ENCODE data around the gene CDK13. TPM values are rescaled to one million over a fixed set of nuclear protein-coding genes. Genes with fewer than 3 reads are reported as not detected.
"Not testable (repeated sequence)": the region's sequence is repeated elsewhere in the genome, so short reads cannot be mapped to it uniquely, and the experiment has no call there.

Gene CDK13
- total RNA-seq, 2 donors from 2014 or later, result 56.7 to 91.6 TPM

DNA sequence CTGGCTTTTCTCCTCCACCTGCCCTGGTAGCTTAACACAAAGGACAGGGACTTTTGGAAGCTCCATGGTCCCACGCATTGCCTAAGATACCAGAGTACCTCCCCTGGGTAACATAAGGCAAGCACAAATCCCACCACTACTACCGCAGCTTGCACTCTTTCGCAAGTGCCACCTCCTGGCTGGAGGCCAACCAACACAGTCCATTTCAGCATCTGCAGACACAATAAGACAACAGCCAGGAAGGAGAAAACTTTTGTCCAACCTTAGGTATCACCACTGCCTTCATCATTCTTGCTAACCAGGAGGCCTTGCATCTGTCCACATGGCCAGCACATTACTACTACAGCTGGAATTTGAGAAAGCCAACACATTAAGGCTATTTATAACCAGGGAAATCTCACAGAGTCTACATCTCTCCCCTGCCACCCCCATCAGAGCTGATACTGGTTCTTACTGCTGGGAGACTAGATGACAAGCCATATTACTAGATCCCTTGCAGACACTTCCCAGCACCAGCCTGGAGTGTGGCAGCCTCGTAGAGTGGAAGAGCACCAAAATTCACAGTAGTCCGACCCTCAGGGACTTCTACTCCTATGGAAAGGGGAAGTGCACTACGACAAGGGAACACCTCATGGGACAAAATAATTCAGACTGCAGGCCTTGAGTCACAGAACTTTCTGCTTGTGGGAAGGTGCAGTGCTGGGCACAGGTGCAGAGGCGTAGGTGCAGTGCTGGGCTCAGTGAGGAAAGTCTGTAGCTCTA, 39.8 kb upstream of the CDK13 start:
- Histone ChIP-seq H3K4me1 (replicated peaks) (no peaks in the 10 kb centered on the region), H3K36me3 (no peaks in the 10 kb centered on the region), H3K4me3 (no peak overlapping the region), H3K9me3 (no peaks in the 10 kb centered on the region), H3K27me3 (replicated peaks; ENCODE audit: insufficient read depth) (peaks cover 1% of the 10 kb centered on the region), H3K27ac (no peak overlapping the region)
- WGBS, result 77% methylated on average over 7 of the region's 7 CpGs
- intact Hi-C loops (cut with DNase I), result no loop called here
- TF ChIP-seq POLR2A (IDR thresholded peaks at IDR 0.05) (no peak), POLR2AphosphoS5 (IDR thresholded peaks at IDR 0.05) (no peak), CTCF (IDR thresholded peaks at IDR 0.05) (no peak)
- DNase-seq (ENCODE audit: low spot score), result no peak

DNA sequence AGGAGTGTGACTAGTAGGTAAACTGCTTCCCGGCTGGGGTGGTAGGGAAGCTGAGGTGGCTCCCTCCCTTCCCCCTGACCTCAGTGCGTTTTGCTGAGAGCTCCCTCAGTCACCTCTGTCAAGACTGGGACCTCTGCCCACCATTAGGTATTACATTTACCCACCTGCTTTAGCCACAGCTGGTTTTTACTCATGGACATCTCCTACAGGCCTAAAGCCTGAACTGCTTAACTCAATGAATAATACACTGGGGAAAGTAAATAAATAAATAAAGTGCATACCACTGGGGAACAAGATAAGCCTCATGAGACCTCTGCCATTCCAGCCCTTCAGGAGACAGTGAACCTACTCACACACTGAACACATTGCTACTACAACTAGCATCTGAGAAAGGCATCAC, 38.9 kb upstream of the CDK13 start:
- intact Hi-C loops (cut with DNase I), result no loop called here
- Histone ChIP-seq H3K27ac (no peak overlapping the region), H3K36me3 (no peaks in the 10 kb centered on the region), H3K27me3 (replicated peaks; ENCODE audit: insufficient read depth) (peaks cover 1% of the 10 kb centered on the region), H3K9me3 (no peaks in the 10 kb centered on the region), H3K4me3 (no peak overlapping the region), H3K4me1 (replicated peaks) (no peaks in the 10 kb centered on the region)
- 66% methylated on average over 2 of the region's 2 CpGs for WGBS
- no peak for TF ChIP-seq POLR2AphosphoS5 (IDR thresholded peaks at IDR 0.05)
- no peak for TF ChIP-seq POLR2A (IDR thresholded peaks at IDR 0.05)
- TF ChIP-seq CTCF (IDR thresholded peaks at IDR 0.05), result no peak
- no peak for DNase-seq (ENCODE audit: low spot score)

GRCh38 chr7:39915847-39916246, 34.2 kb upstream of the CDK13 start:
- H3K27me3 ChIP-seq (replicated peaks; ENCODE audit: insufficient read depth); H3K4me3 ChIP-seq; H3K36me3 ChIP-seq; H3K27ac ChIP-seq; H3K9me3 ChIP-seq; intact Hi-C loops (cut with DNase I); H3K4me1 ChIP-seq (replicated peaks); DNase-seq (ENCODE audit: low spot score): not testable (repeated sequence)
- 83% methylated on average over 8 of the region's 8 CpGs for WGBS

- TF ChIP-seq CTCF (IDR thresholded peaks at IDR 0.05) (no peak), POLR2A (IDR thresholded peaks at IDR 0.05) (no peak), POLR2AphosphoS5 (IDR thresholded peaks at IDR 0.05) (no peak)
- no peaks in the 10 kb centered on the region for H3K36me3 ChIP-seq
- no peaks in the 10 kb centered on the region for H3K9me3 ChIP-seq
- no peak overlapping the region for H3K27ac ChIP-seq
- intact Hi-C loops (cut with DNase I), result no loop called here
- no peak overlapping the region for H3K4me3 ChIP-seq
- no peak for DNase-seq (ENCODE audit: low spot score)
- no peaks in the 10 kb centered on the region for H3K27me3 ChIP-seq (replicated peaks; ENCODE audit: insufficient read depth)
- no peaks in the 10 kb centered on the region for H3K4me1 ChIP-seq (replicated peaks)
- WGBS, result 90% methylated on average over 2 of the region's 2 CpGs
Observed at GRCh38 chr7:39919646-39920045, 30.4 kb upstream of the CDK13 start.

- intact Hi-C loops (cut with DNase I), result no loop called here
- Histone ChIP-seq H3K27me3 (replicated peaks; ENCODE audit: insufficient read depth) (no peaks in the 10 kb centered on the region), H3K36me3 (no peaks in the 10 kb centered on the region), H3K4me3 (no peak overlapping the region), H3K4me1 (replicated peaks) (no peaks in the 10 kb centered on the region), H3K27ac (no peak overlapping the region), H3K9me3 (no peaks in the 10 kb centered on the region)
- DNase-seq (ENCODE audit: low spot score), result no peak
- 33% methylated on average over 7 of the region's 7 CpGs for WGBS
- no peak for TF ChIP-seq CTCF (IDR thresholded peaks at IDR 0.05)
- TF ChIP-seq POLR2AphosphoS5 (IDR thresholded peaks at IDR 0.05), result no peak
- no peak for TF ChIP-seq POLR2A (IDR thresholded peaks at IDR 0.05)
Observed at GRCh38 chr7:39921506-39922175, 28.4 kb upstream of the CDK13 start.
